Left lobe of liver (tissue), 2 donors: ENCODE data around the gene TRAPPC10. TPM values are rescaled to one million over a fixed set of nuclear protein-coding genes. Genes with fewer than 3 reads are reported as not detected.
A peak's percentile ranks its signal among the peaks of the same experiment; 100 is the strongest.
"Not testable (repeated sequence)": the region's sequence is repeated elsewhere in the genome, so short reads cannot be mapped to it uniquely, and the experiment has no call there.

Experiments
- ATAC-seq: fragments of 200-7000 bp; cut with Tn5 transposase; one replicate; pipeline ENCODE4 v1.9.1; 2020; ENCODE audit warnings: mild to moderate bottlenecking, moderate library complexity
- DNase-seq: peaks from one replicate; pipeline ENCODE4 v3.0.0-alpha.2; 2020; ENCODE audit warnings: low spot score
- total RNA-seq: library from RNA; stranded (reverse); gene quantifications from one replicate; pipeline ENCODE4 v1.2.1, GENCODE V29; 2021
- donor health status: DM: no; HTN: no; CAD: no; lungs with moderate emphysema.
- donor health status: DM: no; HTN: yes; CAD: no.

The TRAPPC10 gene
- total RNA-seq, 1 donor from 2014 or later, result 21.2 TPM

DNA sequence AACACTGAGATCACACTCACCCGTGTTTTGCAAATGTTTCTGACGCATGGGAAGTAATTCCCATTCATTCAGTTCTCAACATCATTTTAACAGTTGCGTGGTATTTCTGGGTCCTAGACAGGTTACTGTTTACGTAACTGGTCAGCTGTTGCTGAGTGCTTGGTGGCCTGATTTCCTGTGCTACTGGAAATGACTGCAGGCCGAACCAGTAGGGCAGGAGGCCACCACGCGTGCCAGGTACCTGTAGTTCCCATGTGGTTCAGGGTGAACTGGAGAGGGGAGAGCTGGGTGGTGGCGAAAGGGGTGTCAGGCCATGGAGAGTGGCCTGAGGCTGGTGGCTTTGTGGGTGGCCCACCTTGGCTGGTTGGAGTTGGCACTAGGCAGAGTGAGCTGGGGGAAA lies 122.6 kb downstream of the TRAPPC10 start:
- DNase-seq, result not testable (repeated sequence)
- ATAC-seq, result peak; percentile 58

- DNase-seq, result not testable (repeated sequence)
Measured at GRCh38 chr21:44138039-44138438, 125.9 kb downstream of the TRAPPC10 start.

DNA sequence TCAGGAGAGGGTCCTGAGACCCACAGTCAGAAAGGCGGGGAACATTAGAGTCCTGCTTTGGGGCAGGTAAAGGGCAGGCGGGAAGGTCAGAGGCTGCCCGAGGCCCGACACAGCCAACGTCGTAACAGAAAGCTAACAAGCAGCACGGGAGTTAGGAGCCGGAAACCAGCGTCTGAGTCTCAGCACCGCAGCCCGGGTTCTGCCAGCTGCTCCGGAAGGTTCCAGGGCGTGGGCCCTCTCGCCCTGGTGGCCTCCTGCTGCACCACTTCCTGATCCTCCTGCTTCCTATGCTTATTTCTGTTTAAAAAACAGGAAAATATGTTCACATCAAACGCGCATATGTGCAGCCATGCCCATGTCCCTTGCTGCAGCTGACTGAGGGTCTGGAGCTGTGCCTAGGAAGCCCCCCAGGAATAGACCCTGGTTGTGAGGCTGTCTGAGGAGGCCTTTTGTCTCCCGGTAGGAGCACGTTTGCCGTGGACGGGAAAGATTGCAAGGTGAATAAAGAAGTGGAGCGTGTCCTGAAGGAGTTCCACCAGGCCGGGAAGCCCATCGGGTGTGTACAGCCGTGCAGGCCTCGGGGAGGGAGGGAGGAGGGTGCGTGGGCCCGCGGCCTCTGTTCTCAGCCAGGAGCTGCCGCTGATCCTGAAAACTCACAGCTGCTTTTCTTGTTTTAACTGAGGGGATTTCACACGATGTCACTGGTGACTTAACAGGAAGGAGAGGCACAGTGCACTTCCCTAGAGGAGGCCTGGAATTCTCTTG lies 127.9 kb downstream of the TRAPPC10 start:
- not testable (repeated sequence) for DNase-seq
- peak; percentile 3 for ATAC-seq

More at GRCh38 chr21:44138039-44138438, 125.9 kb downstream of the TRAPPC10 start:
- peak; percentile 72 for ATAC-seq

DNA sequence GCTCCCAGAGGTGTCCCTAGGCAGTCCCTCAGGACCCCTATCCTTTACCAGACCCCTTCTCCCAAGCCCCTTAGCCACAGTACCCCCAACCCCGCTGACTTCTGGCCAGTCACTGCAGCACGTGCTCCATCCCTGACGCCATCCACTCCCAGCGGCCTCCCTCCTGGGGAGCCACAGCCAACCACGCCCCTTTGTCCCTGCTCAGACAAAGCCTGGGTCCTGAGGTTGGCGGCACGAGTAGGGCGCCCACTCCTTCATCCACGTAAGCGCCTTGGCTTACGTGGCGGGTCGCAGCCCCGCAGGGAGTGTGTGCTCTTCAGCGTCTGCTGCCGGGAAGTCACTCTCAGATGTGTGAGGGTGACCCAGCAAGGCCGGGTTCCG lies 128.4 kb downstream of the TRAPPC10 start:
- DNase-seq, ATAC-seq: not testable (repeated sequence)

DNA sequence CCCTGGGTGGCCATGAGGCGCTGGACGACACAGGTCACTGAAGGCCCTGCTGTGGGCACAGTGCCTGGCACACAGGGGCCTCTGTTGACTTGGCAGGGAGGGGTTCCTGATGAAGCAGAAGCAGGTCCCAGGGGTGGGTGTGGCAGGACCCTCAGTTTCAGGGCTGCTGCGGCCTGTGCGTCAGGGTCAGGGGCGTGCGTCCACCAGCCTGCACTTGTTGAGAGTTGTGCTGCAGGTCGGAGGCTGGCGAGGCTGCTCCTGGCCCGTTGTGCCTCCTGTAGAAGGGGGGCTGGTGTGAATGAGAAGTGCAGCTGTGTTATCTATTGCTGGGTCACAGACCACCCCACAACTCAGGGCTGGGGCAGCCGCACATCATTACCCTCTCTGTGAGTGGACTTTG lies 130.4 kb downstream of the TRAPPC10 start:
- not testable (repeated sequence) for ATAC-seq, DNase-seq

- not testable (repeated sequence) for DNase-seq, ATAC-seq
Measured at GRCh38 chr21:44143380-44143779, 131.3 kb downstream of the TRAPPC10 start.

- not testable (repeated sequence) for ATAC-seq, DNase-seq
Measured at GRCh38 chr21:44143996-44144395, 131.9 kb downstream of the TRAPPC10 start.

- ATAC-seq, DNase-seq: not testable (repeated sequence)
Measured at GRCh38 chr21:44144784-44145602, 132.9 kb downstream of the TRAPPC10 start.

- ATAC-seq, result peak; percentile 4
- not testable (repeated sequence) for DNase-seq
Measured at GRCh38 chr21:44145616-44146015, 133.5 kb downstream of the TRAPPC10 start.

GRCh38 chr21:44147108-44147507 lies 135.0 kb downstream of the TRAPPC10 start:
- peak; percentile 84 for ATAC-seq
- not testable (repeated sequence) for DNase-seq

DNA sequence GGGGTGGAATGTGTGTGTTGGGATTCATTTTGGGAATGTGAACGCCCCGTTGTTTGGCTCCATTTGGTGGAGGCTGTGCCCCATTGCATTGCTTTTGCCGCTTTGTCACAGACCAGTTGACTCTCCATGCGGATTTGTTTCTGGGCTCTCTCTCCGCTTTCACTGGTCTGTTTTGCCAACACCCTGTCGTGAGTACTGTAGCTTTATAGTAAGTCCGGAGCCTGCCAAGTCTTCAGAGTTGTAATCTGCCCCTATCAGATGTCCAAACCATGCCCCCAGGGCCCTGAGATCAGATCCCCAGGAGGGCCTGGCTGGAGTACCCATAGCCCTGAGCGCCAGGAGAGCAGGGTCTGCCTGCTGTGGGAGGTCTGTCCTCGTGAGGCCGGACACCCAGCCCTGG lies 138.1 kb downstream of the TRAPPC10 start:
- not testable (repeated sequence) for DNase-seq, ATAC-seq

DNA sequence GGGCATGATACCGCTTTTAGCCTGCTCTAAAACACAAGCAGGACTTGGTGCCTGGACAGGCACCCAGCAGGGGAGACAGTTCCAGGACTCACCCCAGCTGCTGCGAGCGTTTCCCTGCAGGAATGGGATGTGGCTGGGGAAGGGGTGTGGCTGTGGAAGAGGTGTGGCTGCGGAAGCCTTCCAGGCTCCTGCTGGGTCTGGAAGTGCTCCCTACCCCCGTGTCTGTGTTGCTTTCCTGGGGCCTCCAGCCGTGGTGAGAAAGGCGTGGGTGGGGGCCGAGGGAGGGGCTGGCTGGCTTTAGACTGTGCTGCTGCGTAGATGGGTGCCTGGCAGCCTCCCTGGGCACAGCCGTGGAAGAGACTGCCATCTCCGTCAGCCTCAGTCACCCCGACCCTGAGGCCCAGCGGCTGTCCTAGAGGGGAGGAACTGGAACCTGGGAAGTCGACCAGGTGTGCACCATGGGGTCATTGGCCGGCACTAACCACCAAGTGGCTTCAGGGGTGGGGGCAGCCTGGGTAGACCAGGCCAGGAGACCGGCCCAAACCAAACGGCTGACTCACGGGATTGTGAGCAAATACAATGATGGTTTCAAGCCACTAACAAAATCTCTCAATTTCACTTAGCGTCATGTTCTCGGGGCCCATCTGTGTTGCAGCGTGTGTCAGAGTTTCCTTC lies 141.2 kb downstream of the TRAPPC10 start:
- not testable (repeated sequence) for ATAC-seq

DNA sequence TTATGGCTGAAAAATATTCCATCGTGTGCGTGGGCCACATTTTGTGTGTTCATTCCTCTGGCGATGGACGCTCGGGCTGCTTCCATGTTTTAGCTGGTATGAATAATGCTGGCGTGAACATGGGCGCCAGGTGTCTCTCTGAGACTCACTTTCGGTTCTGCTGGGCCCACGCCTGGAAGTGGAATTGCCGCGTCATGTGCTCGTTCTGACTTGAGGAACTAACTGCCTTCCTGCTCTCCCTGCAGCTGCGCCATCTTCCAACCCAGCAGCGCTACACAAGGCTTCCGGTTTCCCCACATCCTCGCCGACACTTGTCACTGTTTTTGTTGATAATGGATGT lies 141.8 kb downstream of the TRAPPC10 start:
- peak; percentile 26 for ATAC-seq
- not testable (repeated sequence) for DNase-seq

More for the DNA sequence above, 141.2 kb downstream of the TRAPPC10 start:
- not testable (repeated sequence) for DNase-seq

- DNase-seq, result not testable (repeated sequence)
- peak; percentile 43 for ATAC-seq
Measured at GRCh38 chr21:44154816-44155230, 142.7 kb downstream of the TRAPPC10 start.

GRCh38 chr21:44155231-44155993 lies 143.3 kb downstream of the TRAPPC10 start:
- not testable (repeated sequence) for ATAC-seq, DNase-seq

DNA sequence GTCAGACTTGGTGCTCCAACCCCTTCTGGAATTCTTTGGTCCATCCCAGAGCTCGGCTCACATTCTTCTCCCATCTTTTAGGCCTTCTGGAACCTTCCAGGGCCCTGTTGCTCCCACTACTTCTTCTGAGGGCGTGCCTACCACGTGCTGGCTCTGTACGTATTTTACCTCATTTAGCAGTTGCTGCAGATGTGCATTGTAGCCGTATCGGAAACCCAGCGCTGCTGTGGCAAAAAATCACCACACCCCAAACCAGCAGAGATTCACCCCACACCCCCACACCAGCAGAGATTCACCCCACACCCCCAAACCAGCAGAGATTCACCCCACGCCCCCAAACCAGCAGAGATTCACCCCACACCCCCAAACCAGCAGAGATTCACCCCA lies 143.9 kb downstream of the TRAPPC10 start:
- not testable (repeated sequence) for ATAC-seq, DNase-seq
